NCI-H2196 treated with DMSO at 0.1 percent for 48 hours (cell line): ENCODE data around the gene LYPD3.

Experiments
- DNase-seq: peaks from one replicate; lab custom pipeline; 2025; ENCODE audit not compliant: unreplicated experiment; lab: John Stamatoyannopoulos, UW

The LYPD3 gene

DNA sequence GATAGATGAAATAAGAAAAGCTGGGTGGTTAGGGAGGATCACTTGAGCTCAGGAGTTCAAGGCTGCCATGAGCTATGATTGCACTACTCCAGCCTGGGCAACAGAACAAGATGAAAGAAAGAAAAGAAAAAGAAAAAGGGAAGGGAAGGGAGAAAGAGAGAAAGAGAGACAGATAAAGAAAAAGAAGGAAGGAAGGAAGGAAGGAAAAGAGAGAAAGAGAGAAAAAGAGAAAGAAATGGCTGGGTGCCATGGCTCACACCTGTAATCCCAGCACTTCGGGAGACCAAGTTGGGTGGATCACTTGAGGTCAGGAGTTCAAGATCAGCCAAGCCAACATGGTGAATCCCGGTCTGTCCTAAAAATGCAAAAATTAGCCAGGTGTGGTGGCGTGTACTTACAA, 29.6 kb downstream of the LYPD3 start:
- no peak for DNase-seq

DNA sequence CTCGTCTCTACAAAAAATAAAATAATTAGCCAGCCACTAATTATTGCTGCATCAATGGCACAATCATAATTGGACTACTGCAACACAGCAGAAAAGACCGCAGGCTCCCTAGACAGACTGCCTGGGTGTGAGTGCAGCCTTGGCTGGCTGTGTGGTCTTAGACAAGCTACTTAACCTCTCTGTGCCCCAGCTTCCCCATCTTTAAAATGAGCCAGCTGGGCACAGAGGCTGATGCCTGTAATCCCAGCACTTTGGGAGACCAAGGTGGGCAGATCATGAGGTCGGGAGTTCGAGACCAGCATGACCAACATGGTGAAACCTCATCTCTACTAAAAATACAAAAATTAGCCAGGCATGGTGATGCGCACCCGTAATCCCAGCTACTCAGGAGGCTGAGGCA, 31.7 kb downstream of the LYPD3 start:
- no peak for DNase-seq

DNA sequence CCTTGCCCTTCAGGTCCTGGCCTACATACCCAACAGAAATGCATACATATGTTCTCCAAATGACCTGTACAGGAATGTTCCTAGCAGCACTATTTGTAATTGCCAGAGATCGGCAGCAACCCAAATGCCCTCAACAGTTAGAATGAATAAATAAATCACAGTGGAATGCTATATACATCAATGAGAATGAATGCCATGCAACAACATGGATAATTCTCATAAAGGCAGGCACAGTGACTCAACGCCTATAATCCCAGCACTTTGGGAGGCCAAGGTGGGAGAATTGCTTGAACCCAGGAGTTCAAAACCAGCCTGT, 32.1 kb downstream of the LYPD3 start:
- DNase-seq, result no peak

DNA sequence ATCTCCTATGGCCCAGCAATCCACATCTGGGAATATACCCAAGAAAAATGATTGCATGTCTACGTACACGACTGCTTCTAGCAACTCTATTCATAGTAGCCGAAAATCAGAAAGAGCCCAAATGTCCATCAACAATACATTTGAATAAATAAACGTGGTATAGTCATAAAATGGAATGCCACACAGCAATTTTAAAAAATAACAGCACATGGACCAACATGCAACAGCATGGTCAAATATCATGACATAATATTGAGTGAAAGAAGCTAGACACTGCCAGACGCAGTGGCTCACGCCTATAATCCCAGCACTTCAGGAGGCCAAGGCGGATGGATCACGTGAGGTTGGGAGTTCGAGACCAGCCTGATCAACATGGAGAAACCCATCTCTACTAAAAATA, 34.4 kb downstream of the LYPD3 start:
- no peak for DNase-seq

DNA sequence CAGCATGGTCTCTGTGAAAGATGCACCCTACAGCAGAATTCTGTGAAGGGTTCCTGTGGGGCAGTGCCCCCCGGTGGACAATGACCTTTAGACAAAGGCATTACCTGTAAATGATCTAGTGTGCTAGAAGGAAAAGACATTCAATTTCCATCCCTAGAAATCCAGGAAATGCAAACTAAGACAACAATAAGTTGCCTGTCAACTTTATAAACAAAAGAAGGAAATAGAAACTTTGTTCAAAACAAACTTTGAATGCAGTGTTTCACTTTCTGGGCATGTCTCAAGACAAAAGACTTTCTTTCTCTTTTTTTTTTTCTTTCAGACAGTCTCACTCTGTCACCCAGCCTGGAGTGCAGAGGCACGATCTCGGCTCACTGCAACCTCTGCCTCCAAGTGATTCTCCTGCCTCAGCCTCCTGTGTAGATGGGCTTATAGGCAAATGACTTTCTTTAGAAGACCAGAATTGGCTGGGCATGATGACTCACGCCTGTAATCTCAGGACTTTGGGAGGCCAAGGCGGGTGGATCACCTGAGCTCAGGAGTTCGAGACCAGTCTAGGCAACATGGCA, 35.2 kb downstream of the LYPD3 start:
- no peak for DNase-seq

DNA sequence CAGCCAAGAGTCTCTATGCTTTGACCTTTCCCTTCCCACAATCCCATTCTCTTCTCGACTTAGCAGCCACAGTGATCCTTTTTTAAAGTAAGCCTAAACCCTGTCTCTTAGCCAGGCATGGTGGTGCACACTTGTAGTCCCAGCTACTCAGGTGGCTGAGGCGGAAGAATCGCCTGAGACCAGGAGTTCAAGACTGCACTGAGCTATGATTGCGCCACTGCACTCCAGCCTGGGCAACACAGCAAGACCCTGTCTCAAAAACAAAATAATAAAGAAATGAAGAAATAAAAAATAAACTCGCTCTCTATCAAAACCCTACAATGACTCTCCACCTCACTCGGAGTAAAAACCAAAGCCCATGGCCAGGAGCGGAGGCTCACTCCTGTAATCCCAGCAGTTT, 36.0 kb downstream of the LYPD3 start:
- no peak for DNase-seq

DNA sequence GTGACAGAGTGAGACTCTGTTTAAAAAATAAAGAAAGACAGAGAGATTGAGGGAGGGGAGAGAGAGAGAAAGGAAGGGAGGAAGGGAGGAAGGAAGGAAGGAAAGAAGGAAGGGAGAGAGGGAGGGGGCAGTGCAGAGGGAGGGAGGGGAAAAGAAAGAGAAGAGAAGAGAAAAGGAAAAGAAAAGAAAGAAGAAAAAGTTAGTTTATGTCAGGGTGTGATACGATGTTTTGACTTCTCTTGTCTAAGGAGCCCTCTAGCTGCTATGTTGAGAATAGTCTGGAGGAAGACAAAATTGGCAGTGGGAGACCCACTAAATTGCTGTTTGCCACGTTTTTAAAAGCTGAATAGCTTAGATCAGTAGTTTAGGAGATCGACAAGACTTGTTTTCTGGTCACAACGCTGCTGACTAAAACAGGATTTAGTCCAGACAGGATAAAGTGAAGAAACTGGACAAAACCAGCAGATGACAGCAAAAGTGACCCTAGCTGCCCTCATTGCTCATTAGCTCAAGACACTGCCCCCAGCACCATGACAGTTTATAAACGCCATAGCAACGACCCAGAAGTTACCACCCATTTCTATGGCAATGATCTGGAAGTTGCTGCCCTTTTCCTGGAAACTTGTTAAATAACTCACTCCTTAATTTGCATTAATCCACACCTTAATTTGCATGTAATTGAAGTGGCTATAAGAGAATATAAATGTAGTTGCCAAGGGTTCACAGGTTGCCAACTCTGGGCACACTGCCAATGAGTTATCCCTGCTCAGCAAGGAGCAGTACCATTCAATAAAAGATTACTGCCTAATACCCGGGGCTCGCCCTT, 39.6 kb downstream of the LYPD3 start:
- peak; percentile 30 for DNase-seq

DNA sequence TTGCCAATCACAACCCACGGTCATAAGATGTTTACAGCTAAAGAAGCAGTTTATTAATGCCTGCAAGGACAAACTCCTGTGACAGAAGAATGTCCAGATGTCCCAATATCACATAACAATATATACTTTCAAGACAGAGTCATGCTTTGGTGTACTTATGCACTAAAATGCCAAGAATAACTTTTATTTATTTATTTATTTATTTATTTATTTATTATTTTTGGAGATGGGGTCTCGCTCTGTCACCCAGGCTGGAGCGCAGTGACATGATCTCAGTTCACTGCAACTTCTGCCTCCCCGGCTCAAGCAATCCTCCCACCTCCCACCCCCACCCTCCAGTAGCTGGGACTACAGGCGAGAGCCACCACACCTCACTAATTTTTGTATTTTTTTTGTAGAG, 41.6 kb downstream of the LYPD3 start:
- DNase-seq, result no peak

DNA sequence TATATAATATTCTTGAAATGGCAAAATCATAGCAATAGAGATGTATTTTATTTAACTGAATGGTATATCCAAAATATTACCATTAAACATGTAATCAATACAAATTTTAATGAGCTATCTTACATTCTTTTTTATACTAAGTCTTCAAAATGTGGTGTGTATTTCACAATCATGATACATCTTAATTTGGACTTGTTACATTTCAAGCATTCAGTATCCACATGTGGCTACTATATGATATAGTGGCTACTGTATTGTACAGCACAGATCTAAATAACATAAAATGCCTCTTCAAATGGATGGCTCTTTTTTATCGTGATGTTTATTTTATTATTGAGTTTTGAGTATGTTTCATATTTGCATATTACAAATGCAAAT, 42.7 kb downstream of the LYPD3 start:
- no peak for DNase-seq

DNA sequence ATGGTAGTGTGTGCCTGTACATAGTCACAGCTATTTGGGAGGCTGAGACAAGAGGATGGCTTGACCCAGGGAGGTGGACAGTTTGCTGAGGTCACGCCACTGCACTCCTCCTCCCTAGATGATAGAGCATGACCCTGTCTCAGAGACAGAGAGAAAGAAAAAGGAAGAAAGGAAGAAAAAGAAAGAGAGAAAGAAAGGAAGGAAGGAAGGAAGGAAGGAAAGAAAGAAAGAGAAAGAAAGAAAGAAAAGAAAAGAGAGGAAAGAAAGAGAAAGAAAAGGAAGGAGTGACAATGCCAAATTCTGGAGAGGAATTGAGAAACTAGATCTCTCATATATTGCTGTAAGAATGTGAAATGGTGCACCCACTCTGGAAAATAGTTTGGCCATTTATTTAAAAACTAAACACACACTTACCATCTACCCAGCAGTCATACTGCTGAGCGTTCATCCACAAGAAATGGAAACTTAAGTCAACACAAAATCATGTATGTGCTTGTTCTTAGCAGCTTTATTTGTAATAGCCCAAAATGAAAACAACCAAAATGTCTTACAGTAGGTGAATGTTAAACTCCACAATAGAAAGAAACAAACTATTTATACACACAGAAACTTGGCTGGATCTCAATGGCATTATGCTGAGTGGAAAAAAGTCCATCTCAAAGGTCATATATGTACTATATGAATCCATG, 43.3 kb downstream of the LYPD3 start:
- DNase-seq, result no peak

DNA sequence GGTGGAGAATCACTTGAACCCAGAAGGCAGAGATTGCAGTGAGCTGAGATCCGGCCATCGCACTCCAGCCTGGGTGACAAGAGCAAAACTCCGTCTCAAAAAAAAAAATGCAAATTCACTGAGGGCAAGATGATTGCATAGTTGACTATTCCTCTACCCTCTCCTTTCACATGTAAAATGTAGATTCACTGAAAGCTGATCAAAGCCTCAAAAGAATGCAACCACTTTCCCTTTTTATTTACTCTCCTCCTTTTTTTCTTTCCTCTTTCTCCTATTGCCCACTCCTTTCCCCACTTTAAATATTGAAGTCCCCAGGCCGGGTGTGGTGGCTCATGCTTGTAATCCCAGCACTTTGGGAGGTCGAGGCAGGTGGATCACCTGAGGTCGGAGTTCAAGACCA, 44.5 kb downstream of the LYPD3 start:
- no peak for DNase-seq

DNA sequence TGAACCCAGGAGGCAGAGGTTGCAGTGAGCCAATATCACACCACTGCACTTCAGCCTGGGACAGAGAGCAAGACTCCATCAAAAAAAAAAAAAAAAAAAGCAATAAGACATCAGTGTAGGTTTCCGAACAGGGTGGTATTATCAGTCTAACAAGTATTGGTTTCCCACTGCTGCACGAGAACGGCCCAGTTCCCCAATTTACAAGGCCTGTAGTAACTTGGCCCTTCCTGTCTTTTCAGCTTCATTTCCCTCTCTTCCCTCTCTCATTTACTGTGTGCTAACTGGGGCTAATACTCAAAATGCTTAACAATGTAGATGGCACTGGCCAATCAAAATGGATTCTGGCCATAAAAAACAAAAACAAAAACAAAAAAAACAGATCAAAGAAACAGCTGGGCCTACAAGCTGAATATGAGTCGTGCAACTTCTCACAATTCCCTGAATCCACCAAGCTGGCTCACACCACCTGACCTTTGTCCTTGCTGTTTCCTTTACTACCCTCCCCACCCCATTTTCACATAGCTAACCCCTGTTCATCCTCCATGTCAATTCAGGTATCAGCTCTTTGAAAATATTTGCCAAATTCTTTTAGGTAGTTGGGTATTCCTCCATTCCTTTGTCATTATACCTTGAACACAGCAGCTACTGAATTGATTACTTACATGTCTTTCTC, 48.3 kb downstream of the LYPD3 start:
- DNase-seq, result no peak

DNA sequence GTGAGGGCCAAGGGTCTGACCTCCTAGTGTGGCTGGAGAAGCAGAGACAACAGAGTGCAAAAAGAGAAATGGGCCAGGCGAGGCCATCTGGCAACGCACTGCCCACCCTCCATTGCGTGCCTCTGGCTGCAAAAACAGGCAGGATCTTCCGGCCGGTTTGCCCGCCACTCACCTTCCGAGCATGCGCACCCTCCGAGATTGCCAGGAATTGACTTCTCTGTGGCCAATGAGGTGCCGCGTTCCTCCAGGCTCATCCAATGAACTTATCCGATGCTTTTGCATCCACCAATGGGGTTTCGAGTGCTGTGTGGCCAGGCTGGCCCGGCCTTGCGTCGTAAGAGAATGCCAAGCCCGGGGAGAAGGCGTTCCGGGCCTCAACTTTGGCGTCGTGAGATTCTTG, 50.9 kb downstream of the LYPD3 start, which contains the start of gene TEX101:
Gene TEX101, plus strand, starts transcription at position 337 of the 400 bp plus-strand sequence. CDS start 1,030 bp downstream, outside the sequence.
- DNase-seq, result no peak

DNA sequence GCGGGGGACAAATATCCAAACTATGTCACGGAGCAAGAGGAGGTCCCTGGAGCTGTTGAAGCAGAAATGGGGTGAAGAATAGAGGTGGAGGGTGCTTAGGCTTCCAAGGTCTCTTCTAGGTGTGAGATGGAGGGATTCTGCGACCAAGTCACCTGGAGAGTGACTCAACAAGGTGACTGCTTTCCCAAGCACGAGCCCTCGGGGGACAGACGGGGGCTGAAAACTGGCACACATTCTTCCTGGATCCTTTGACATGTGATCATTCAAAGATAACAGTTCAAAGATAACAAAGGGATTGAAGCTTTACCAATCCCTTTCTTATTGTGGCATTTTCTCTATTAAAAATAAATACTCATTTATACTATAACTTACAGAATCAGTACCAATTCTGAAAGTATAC, 53.0 kb downstream of the LYPD3 start:
- DNase-seq, result no peak
